Neural progenitor cell (in vitro differentiated cells): Measurements from ENCODE around the gene EHMT1.

Experiments
- EZH2 ChIP-seq: fragments of 200-600 bp; sonication (generic); IDR thresholded peaks from 2 replicates; pipeline ENCODE4 v1.6.1; 2017; ENCODE audit warnings: antibody characterized with exemption, mild to moderate bottlenecking, moderate library complexity
- TF ChIP-seq, protein P1 (sequence below): fragments of 200-600 bp; sonication (generic); IDR thresholded peaks from 2 replicates; pipeline ENCODE4 v1.5.1; 2017; ENCODE audit warnings: antibody characterized with exemption, mild to moderate bottlenecking

- TF ChIP-seq, protein P1, sequence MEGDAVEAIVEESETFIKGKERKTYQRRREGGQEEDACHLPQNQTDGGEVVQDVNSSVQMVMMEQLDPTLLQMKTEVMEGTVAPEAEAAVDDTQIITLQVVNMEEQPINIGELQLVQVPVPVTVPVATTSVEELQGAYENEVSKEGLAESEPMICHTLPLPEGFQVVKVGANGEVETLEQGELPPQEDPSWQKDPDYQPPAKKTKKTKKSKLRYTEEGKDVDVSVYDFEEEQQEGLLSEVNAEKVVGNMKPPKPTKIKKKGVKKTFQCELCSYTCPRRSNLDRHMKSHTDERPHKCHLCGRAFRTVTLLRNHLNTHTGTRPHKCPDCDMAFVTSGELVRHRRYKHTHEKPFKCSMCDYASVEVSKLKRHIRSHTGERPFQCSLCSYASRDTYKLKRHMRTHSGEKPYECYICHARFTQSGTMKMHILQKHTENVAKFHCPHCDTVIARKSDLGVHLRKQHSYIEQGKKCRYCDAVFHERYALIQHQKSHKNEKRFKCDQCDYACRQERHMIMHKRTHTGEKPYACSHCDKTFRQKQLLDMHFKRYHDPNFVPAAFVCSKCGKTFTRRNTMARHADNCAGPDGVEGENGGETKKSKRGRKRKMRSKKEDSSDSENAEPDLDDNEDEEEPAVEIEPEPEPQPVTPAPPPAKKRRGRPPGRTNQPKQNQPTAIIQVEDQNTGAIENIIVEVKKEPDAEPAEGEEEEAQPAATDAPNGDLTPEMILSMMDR = no peak
- no peak for TF ChIP-seq EZH2
Observed at GRCh38 chr9:137632230-137633161, 13.7 kb downstream of the EHMT1 start.
